NOMO-1 treated with dmso at 0.1 percent for 144 hours (cell line): ENCODE measurements around the gene KCNJ1.

Experiments used
- DNase-seq: peaks from one replicate; lab custom pipeline; 2025; ENCODE audit not compliant: unreplicated experiment; lab: John Stamatoyannopoulos, UW

KCNJ1 gene

DNA sequence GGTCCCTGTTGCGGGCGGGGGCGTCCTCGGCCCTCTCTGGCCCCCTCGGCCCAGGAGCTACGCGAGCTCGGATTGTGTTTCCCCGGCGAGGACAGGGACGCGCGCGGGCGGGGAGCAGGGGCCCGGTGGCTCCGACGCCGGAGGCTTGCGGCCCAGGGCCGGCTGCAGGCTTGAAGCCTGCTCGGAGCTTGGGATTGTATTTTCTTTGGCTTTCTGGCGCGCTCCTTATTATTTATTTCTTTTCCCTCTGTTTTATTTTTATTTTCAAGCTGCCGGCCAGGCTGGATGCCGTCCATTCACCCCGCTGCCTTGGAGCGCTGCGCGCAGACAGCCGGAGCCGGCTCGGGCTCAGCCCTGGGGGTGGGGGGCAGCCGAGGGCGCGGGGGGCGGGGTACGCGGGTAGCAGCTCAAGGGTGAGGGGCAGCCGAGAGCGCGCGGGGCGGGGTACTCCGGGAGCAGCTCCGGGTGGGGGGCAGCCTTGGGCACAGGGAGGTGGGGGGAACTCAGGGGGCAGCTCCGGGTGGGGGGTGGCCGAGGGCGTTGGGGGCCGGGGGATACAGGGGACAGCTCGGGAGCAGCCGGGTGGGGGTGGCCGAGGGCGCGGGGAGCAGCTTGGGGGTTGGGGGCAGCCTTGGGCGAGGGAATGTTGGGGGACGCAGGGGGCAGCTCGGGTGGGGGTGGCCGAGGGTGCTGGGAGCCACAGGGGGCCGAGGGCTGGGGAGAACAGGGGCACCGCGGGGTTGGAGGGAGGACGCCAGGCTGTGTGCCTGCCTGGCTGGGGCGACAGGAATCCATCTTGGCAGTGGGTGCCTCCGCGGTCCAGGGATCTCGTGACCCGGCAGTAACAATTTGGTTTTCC, 42.7 kb downstream of the KCNJ1 start:
- no peak for DNase-seq

DNA sequence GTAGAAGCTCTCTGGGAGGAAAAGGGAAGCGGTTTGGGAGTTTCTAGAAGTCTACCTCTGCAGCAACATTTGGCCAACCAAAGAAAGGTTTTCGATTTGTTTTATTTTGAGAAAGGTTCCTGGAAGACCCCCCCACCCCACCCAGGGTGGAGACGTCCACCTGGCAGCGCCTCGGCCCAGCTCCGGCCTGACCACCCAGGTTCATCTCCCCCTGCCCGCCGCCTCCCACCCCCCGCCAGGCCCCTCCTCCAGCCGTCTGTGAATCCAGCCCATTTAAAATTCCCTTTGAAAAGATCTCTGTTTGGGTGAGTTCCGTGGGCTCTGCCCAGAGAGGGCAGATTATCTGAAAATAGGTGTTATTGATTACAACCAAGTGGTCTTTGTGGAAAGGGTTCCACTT, 43.3 kb downstream of the KCNJ1 start:
- DNase-seq, result no peak

DNA sequence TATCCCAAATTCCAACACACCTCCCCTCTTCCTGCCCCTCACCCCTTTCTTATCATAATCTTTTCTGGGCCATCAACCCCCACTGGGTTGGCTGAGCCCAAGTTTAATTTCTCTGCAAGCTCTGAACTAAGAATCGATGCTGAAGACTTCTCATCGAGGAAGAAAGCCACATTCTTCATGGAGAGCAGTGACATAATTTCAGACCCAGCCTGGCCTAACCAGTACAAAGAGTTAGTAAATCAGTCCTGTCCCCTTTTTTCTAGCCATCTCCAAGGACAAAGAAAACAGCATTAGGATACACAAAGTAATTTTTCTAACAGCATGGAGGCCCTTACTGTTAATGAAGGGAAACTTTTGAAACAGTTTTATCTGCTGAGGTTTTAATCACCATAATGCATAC, 45.0 kb downstream of the KCNJ1 start:
- no peak for DNase-seq

GRCh38 chr11:128821556-128821955, 45.5 kb downstream of the KCNJ1 start:
- no peak for DNase-seq

- DNase-seq, result no peak
These were observed 47.9 kb downstream of the KCNJ1 start for GRCh38 chr11:128819198-128819597.

DNA sequence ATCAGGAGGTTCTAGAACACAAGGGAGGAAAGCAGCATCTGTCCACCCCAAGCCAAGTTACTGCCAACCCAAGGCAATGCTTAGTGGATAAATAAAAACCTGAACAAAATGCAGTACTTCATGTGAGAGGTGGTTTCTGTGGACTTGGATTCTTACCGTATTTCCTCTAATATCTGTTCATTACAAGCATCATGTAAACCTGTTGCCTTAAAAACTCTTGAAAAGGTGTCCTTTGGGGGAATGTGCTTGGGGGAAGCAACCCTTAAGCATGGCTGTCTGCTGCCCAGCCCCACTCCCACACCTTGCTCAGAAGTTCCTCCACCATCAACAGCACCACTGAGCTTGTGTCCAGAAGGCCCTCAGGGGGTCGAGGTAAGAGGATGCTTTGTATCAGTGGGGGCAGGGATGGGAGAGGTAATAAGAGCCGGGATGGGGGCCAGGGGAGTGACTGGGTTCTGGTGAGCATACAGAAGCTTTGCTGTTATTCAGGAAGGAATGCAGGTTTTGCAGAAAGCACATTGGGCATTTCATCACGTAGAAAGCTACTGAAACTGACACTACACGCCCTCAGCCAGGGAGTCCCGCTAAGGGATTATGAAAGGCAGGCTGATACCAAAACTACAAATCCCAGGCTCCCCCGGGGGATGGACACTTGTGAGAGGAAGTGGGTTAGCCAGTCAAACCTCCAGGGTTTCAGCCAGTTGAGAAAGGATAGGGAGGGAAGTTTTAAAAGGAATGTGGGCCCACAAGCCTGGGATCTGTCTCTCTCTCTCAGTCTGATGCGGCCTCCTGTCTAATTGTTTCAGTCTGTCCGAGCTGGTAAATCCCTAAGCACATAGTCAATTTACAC, 52.0 kb downstream of the KCNJ1 start:
- no peak for DNase-seq

DNA sequence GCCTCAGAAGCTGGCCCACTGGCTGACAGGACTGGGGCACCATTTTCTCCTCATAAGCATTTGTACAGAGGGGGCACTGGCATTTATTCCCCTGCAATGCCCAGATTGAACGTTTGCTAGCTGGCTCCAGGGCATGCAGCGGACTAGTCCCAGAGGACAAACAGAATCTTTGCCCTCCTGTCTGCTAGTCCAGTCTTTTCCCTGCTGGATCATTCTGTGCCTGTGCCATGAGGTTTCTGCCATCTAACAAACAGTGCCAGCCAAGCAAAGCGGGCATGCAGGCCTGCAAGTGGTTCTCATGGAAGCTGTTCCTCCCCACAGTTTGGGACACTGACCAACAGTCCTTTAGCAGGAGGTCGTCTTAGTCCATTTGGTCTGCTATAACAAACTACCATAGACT, 53.4 kb downstream of the KCNJ1 start:
- DNase-seq, result no peak

DNA sequence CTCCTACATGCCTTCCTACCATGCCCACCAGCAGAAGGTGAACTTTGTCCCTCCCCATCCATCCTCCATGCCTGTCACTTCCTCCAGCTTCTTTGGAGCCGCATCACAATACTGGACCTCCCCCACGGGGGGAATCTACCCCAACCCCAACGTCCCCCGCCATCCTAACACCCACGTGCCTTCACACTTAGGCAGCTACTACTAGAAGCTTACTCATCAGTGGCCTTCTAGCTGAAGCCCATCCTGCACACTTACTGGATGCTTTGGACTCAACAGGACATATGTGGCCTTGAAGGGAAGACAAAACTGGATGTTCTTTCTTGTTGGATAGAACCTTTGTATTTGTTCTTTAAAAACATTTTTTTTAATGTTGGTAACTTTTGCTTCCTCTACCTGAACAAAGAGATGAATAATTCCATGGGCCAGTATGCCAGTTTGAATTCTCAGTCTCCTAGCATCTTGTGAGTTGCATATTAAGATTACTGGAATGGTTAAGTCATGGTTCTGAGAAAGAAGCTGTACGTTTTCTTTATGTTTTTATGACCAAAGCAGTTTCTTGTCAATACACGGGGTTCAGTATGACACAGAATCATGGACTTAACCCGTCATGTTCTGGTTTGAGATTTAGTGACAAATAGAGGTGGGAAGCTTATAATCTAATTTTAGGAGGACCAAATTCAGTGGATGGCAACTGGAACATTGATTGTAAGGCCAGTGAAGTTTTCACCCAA, 56.1 kb downstream of the KCNJ1 start:
- DNase-seq, result no peak

DNA sequence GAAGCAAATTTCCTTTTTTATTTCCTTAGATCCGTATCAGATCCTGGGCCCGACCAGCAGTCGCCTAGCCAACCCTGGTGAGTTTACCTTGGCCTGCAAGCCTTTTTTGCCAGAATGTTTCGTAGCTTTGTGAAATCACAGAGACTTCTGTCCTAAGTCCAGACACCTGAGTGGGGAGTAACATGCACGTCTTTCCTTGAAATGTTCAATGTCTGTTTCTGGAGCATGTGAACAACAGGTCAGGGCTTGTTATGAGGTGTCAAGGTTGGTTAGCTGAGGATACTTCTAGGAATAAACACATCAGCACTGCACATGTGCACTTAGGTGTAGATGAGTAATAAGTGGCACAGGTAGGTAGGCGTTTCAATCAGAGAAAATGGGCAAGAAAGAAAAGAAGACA, 58.0 kb downstream of the KCNJ1 start:
- no peak for DNase-seq

GRCh38 chr11:128807909-128808308, 59.2 kb downstream of the KCNJ1 start:
- DNase-seq, result no peak

DNA sequence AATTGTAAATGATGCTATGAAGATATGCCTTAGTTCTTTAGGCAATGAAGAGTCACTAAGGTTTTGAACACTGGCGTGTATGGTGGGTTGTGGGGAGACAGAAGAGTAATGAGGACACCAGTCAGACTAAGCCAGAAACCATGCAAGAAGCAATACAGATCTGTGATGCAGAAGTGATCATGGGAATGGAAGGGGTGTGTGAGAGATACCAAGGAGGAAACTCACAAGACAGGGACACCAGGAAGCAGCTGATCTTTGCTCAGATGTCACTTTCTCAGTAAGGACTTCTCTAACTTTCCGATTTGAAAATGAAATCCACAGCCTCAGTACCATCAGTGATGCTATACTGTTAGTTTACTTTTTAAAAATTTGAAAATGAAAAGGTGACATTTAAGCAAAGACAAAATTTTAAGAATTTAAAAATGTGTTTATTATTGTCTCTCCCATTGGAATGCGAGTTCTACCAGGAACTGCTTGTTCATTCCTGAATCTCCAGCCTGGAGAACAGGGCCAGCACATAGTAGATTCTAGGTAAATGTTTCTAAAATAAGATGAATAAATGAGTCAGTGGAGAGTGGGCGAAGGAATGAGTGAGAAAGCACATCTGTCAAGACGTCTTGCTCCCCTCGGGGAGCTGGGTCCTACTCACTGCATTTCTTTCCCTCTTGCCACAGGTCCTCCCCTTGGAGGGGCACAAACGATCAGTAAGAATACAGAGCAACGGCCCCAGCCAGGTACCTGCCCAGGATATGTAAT, 60.4 kb downstream of the KCNJ1 start:
- no peak for DNase-seq

GRCh38 chr11:128804481-128804880, 62.6 kb downstream of the KCNJ1 start:
- DNase-seq, result no peak

GRCh38 chr11:128803449-128804245, 63.4 kb downstream of the KCNJ1 start:
- DNase-seq, result no peak

DNA sequence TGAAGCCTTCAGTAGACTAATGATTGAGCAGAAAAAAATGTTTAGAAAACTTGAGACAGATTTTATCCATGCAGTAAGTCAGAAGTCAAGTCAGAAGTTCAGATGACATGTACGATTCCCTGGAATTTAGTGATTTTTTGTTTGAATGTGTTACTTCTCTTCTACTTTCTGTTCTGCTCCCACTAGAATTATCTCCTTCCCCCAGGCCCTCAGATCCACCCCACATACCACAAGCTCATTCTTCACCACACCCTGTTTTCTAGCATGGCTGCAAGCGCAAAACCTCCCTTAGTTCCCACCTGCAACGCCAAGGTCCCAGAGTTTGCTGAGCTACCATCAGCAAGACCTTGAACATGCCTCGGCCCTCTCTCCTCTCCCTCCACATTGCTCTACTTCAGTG, 64.1 kb downstream of the KCNJ1 start:
- no peak for DNase-seq

DNA sequence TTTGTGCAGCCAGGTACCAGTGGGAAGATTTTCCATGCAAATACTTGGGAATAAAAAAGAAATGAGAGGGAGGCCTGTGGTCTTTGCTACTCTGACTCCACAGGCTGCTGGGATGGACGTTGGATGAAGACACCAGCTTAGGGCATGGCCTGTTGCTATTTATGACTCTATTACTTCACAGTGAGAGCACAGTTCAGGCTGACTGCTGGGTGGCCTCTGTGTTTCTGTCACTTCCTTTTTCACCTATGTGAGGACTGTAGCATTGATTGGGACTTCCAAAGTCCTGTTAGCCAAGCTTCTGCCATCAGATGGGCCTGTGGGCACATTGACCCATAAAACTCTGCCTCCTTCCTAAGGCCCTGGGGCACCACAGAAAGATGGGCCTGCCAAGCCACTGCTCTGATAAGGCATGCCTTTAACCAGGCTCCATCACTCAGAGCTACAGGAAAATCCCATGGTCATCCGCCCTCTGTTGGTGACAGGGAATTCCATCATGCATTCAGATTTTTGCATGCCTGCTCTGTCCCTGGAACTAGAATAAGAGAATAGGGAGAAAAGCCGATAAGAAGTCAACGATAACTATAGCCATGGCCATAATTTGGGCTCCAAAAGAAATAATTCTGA, 64.6 kb downstream of the KCNJ1 start:
- peak; percentile 5 for DNase-seq

GRCh38 chr11:128800871-128801417, 66.2 kb downstream of the KCNJ1 start:
- DNase-seq, result no peak

- DNase-seq, result no peak
These were observed 70.8 kb downstream of the KCNJ1 start for GRCh38 chr11:128796270-128796669.

DNA sequence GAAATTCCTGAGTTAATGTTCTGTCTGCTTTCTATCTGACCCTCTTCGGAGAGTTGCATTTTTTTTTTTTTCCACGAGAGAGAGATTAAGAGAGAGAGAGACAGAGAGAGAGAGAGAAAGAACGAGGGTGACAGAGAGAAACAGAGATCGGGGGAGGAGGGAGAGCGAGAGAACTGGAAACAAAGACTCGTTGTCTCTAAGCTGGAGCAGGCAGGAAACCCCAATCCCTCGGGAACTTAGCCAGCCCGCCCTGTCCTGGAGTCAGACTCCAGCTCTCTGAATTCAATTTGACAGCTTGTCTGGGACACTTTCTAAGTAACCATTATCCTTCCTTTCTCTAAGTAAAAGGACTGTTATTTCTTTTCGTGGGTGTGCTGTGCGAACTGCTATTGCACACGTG, 76.9 kb downstream of the KCNJ1 start:
- DNase-seq, result no peak

- no peak for DNase-seq
These were observed 77.5 kb downstream of the KCNJ1 start for GRCh38 chr11:128789497-128790150.
